H1 (cell line): Measurements from ENCODE around the gene CPA2. TPM values are rescaled to one million over a fixed set of nuclear protein-coding genes. Genes with fewer than 3 reads are reported as not detected.

Experiments used
- CTCF ChIA-PET: fragments of 300-600 bp; sonication (Branson Sonifier 250); formaldehyde crosslinking; loops from one replicate; lab custom pipeline; 2021; ENCODE audit not compliant: partially characterized antibody; lab: Charles Lee
- POLR2A ChIA-PET: fragments of 300-600 bp; sonication (Branson Sonifier 250); formaldehyde crosslinking; loops from one replicate; lab custom pipeline; 2021; ENCODE audit warnings: inconsistent platforms; ENCODE audit not compliant: partially characterized antibody; lab: Charles Lee
- DNase-seq, 2 experiments: peaks; one replicate each; pipeline versions ENCODE4 v3.0.0 to v3.0.0-alpha.2; 2010 to 2022; ENCODE audit warnings: low spot score in 2 of 2, low read depth in 1 of 2, mixed read lengths in 1 of 2
- FAIRE-seq: peaks from 2 replicates; lab custom pipeline; 2011; peaks lifted over from hg19 to GRCh38; lab: Jason Lieb, UNC
- H2AFZ ChIP-seq: 2 replicates; pipeline ENCODE4 v1.8.1; 2012; ENCODE audit warnings: low read length, inconsistent platforms
- H2AK5ac ChIP-seq: 2 replicates; pipeline ENCODE4 v1.6.1; 2013; ENCODE audit warnings: low read depth, low read length
- H2BK120ac ChIP-seq: replicated peaks from 2 replicates; pipeline ENCODE3; 2013; ENCODE audit warnings: low read depth, low read length, inconsistent platforms
- H2BK12ac ChIP-seq: 2 replicates; pipeline ENCODE4 v1.6.1; 2013; ENCODE audit warnings: low read depth, low read length
- H2BK15ac ChIP-seq: 2 replicates; pipeline ENCODE4 v1.6.1; 2013; ENCODE audit warnings: low read length
- H2BK20ac ChIP-seq: 2 replicates; pipeline ENCODE4 v1.6.1; 2013; ENCODE audit warnings: low read length
- H2BK5ac ChIP-seq: 2 replicates; pipeline ENCODE4 v1.6.1; 2013; ENCODE audit warnings: low read depth, low read length
- H3K14ac ChIP-seq: 2 replicates; pipeline ENCODE4 v1.6.1; 2013; ENCODE audit warnings: inconsistent platforms; ENCODE audit not compliant: insufficient read length
- H3K18ac ChIP-seq: 2 replicates; pipeline ENCODE4 v1.6.1; 2013; ENCODE audit warnings: low read length; ENCODE audit errors: extremely low read depth
- H3K23ac ChIP-seq: 2 replicates; pipeline ENCODE4 v1.6.1; 2013; ENCODE audit warnings: inconsistent platforms; ENCODE audit not compliant: insufficient read length
- H3K23me2 ChIP-seq: 2 replicates; pipeline ENCODE4 v1.6.1; 2013; ENCODE audit warnings: low read depth, low read length
- H3K27ac ChIP-seq: 2 replicates; pipeline ENCODE4 v1.6.1; 2011; ENCODE audit warnings: low read depth, low read length, inconsistent platforms
- H3K27me3 ChIP-seq, 4 experiments: replicated peaks in 1 of 4; 1 replicate in 1 of 4; 2 replicates in 3 of 4; pipeline versions ENCODE4 v1.6.1 to v1.8.1; 2011 to 2013; ENCODE audit warnings: low read length in 3 of 4, mild to moderate bottlenecking in 3 of 4, inconsistent platforms in 2 of 4, mixed read lengths in 2 of 4, moderate library complexity in 1 of 4; ENCODE audit not compliant: control insufficient read depth in 3 of 4, insufficient read depth in 3 of 4; ENCODE audit errors: extremely low read depth in 1 of 4
- H3K36me3 ChIP-seq, 4 experiments: 2 replicates each; pipeline versions ENCODE4 v1.6.1 to v1.8.1; 2011 to 2013; ENCODE audit warnings: mild to moderate bottlenecking in 4 of 4, low read length in 3 of 4, moderate library complexity in 2 of 4, control low read depth in 1 of 4, inconsistent platforms in 1 of 4; ENCODE audit not compliant: insufficient read depth in 4 of 4, control insufficient read depth in 2 of 4
- H3K4ac ChIP-seq: replicated peaks from 2 replicates; pipeline ENCODE3; 2013; ENCODE audit warnings: low read length, low read depth, mixed read lengths, inconsistent platforms; ENCODE audit not compliant: insufficient read length
- H3K4me1 ChIP-seq, 4 experiments: replicated peaks in 1 of 4; 1 replicate in 1 of 4; 2 replicates in 3 of 4; pipeline versions ENCODE4 v1.6.1 to v1.8.1; 2011 to 2013; ENCODE audit warnings: low read length in 3 of 4, inconsistent platforms in 2 of 4, mixed read lengths in 1 of 4; ENCODE audit not compliant: insufficient read depth in 4 of 4, control insufficient read depth in 3 of 4
- H3K4me2 ChIP-seq, 2 experiments: 2 replicates each; pipeline versions ENCODE4 v1.6.1 to v1.8.1; 2011 to 2013; ENCODE audit warnings: low read depth in 2 of 2, low read length in 2 of 2, control low read depth in 1 of 2, inconsistent platforms in 1 of 2, mild to moderate bottlenecking in 1 of 2; ENCODE audit not compliant: insufficient read depth in 1 of 2
- H3K4me3 ChIP-seq, 4 experiments: fragments of 200-600, 300-600 bp in 1 of 4; sonication (generic), shearing (Covaris generic), sonication (Bioruptor Twin) in 1 of 4; 2 replicates each; pipeline versions ENCODE4 v1.5.1 to v1.8.1; 2011 to 2016; ENCODE audit warnings: low read length in 4 of 4, low read depth in 3 of 4, control low read depth in 2 of 4, inconsistent platforms in 2 of 4, mild to moderate bottlenecking in 2 of 4, mixed read lengths in 1 of 4, moderate library complexity in 1 of 4; ENCODE audit not compliant: insufficient read depth in 2 of 4; ENCODE audit errors: extremely low read depth in 1 of 4
- H3K56ac ChIP-seq: replicated peaks from 2 replicates; pipeline ENCODE3; 2013; ENCODE audit warnings: low read depth, mild to moderate bottlenecking, mixed read lengths, low read length, inconsistent platforms; ENCODE audit not compliant: insufficient read length
- H3K79me1 ChIP-seq: 2 replicates; pipeline ENCODE4 v1.6.1; 2013; ENCODE audit warnings: low read depth, low read length, control low read depth
- H3K79me2 ChIP-seq, 2 experiments: 2 replicates each; pipeline versions ENCODE4 v1.6.1 to v1.8.1; 2012 to 2013; ENCODE audit warnings: low read length in 2 of 2, mild to moderate bottlenecking in 2 of 2, inconsistent platforms in 1 of 2; ENCODE audit not compliant: insufficient read depth in 2 of 2, control insufficient read depth in 1 of 2
- H3K9ac ChIP-seq, 4 experiments: replicated peaks in 1 of 4; 1 replicate in 1 of 4; 2 replicates in 3 of 4; pipeline versions ENCODE4 v1.6.1 to v1.8.1; 2011 to 2013; ENCODE audit warnings: low read depth in 3 of 4, low read length in 3 of 4, control low read depth in 2 of 4, mild to moderate bottlenecking in 2 of 4, moderate library complexity in 2 of 4, inconsistent platforms in 1 of 4; ENCODE audit errors: extremely low read depth in 1 of 4
- H3K9me3 ChIP-seq, 2 experiments: 2 replicates each; pipeline versions ENCODE4 v1.6.1 to v1.8.1; 2012 to 2013; ENCODE audit warnings: mild to moderate bottlenecking in 2 of 2, moderate library complexity in 2 of 2, control low read depth in 1 of 2, inconsistent platforms in 1 of 2, low read depth in 1 of 2, low read length in 1 of 2, mixed read lengths in 1 of 2; ENCODE audit not compliant: insufficient read depth in 2 of 2
- H4K20me1 ChIP-seq, 2 experiments: replicated peaks in 1 of 2; 2 replicates each; pipeline versions ENCODE3 to v1.8.1; 2011 to 2013; ENCODE audit warnings: inconsistent platforms in 2 of 2, low read length in 2 of 2, mild to moderate bottlenecking in 1 of 2; ENCODE audit not compliant: insufficient read depth in 2 of 2, control insufficient read depth in 1 of 2
- H4K5ac ChIP-seq: 2 replicates; pipeline ENCODE4 v1.6.1; 2013; ENCODE audit warnings: low read length, low read depth, mixed read lengths, inconsistent platforms; ENCODE audit not compliant: insufficient read length
- H4K8ac ChIP-seq: 2 replicates; pipeline ENCODE4 v1.8.0; 2013; ENCODE audit warnings: mild to moderate bottlenecking, moderate library complexity, low read length, inconsistent platforms; ENCODE audit not compliant: insufficient read depth; ENCODE audit errors: extremely low read depth
- H4K91ac ChIP-seq: replicated peaks from 2 replicates; pipeline ENCODE3; 2013; ENCODE audit warnings: low read length, mixed read lengths, inconsistent platforms; ENCODE audit not compliant: insufficient read length
- BACH1 ChIP-seq: IDR thresholded peaks from 2 replicates; pipeline ENCODE4 v1.6.1; 2012; ENCODE audit warnings: low read length, improper control_type of control experiment
- CBX8 ChIP-seq: fragments of 300-800, 300-1000 bp; sonication (generic); IDR thresholded peaks from 2 replicates; pipeline ENCODE4 v1.7.1; 2016; ENCODE audit warnings: low read depth, low read length, borderline replicate concordance
- GABPA ChIP-seq: IDR thresholded peaks from 2 replicates; pipeline ENCODE4 v1.6.1; 2011; ENCODE audit warnings: mild to moderate bottlenecking, low read length, moderate library complexity, borderline replicate concordance; ENCODE audit not compliant: insufficient read depth
- KDM1A ChIP-seq: fragments of 200-600, 300-600 bp; sonication (generic); IDR thresholded peaks from 2 replicates; pipeline ENCODE4 v1.7.1; 2016; ENCODE audit warnings: mild to moderate bottlenecking, low read length, borderline replicate concordance
- NRF1 ChIP-seq: IDR thresholded peaks from 2 replicates; pipeline ENCODE4 v1.6.1; 2011; ENCODE audit warnings: mild to moderate bottlenecking, low read depth, low read length, improper control_type of control experiment
- PHF8 ChIP-seq: fragments of 200-600 bp; sonication (generic); conservative IDR thresholded peaks from 2 replicates; pipeline ENCODE4 v1.7.1; 2012; ENCODE audit warnings: low read depth, mild to moderate bottlenecking, inconsistent platforms, low read length, moderate library complexity
- SIX5 ChIP-seq: IDR thresholded peaks from 2 replicates; pipeline ENCODE4 v1.6.1; 2011; ENCODE audit warnings: mild to moderate bottlenecking, low read depth, low read length
- TBP ChIP-seq: IDR thresholded peaks from 2 replicates; pipeline ENCODE4 v1.6.1; 2011; ENCODE audit warnings: low read depth, low read length, improper control_type of control experiment
- TEAD4 ChIP-seq: IDR thresholded peaks from 2 replicates; pipeline ENCODE4 v1.6.1; 2012; ENCODE audit warnings: low read depth, low read length, inconsistent platforms, mixed read lengths
- WGBS, 2 experiments: shearing (Covaris generic) in 1 of 2; methylation state at CpG; one replicate each; pipeline versions ENCODE4 v1.1.6 to v1.1.7; 2013 to 2015; ENCODE audit warnings: low lambda C conversion rate in 2 of 2, mixed read lengths in 2 of 2, inconsistent platforms in 1 of 2, low coverage in 1 of 2, missing lambda C conversion rate in 1 of 2; ENCODE audit not compliant: insufficient replicate concordance in 2 of 2, insufficient coverage in 1 of 2, insufficient read length in 1 of 2; ENCODE audit errors: extremely low coverage in 1 of 2, missing lambda C conversion rate in 1 of 2; 5-methylcytosine and 5-hydroxymethylcytosine counted together
- polyA plus RNA-seq, 7 experiments: library from polyadenylated mRNA; depleted of rRNA in 3 of 7; stranded (reverse) in 5 of 7; unstranded in 2 of 7; fragments of >200 nt in 5 of 7; fragments of 200-250 nt in 2 of 7; gene quantifications; 1 replicate in 5 of 7; 2 replicates in 1 of 7; 4 replicates in 1 of 7; pipeline versions ENCODE4 v1.2.1 to v1.2.3, GENCODE V29; 2011 to 2013; ENCODE audit warnings: missing spikeins in 2 of 7, mixed read lengths in 2 of 7
- total RNA-seq: library from RNA; stranded (reverse); fragmentation: NEBNext Ultra II Directional; extraction: Animal tissue kit (Norgen Biotek cat#: 25700); gene quantifications from 2 replicates; pipeline ENCODE4 v1.2.1, GENCODE V29; 2021
- TF ChIP-seq, protein P1 (sequence below): IDR thresholded peaks from 2 replicates; pipeline ENCODE4 v1.6.1; 2012; ENCODE audit warnings: low read length, inconsistent platforms
- TF ChIP-seq, protein P2 (sequence below): IDR thresholded peaks from 2 replicates; pipeline ENCODE4 v1.6.1; 2012; ENCODE audit warnings: inconsistent platforms

CPA2 gene
- total and polyA plus RNA-seq, 2 of the 8 experiments (the other 6 are each of a cell fraction or from before 2014, with no cell fraction given), result 0.21 TPM; not detected in 1

DNA sequence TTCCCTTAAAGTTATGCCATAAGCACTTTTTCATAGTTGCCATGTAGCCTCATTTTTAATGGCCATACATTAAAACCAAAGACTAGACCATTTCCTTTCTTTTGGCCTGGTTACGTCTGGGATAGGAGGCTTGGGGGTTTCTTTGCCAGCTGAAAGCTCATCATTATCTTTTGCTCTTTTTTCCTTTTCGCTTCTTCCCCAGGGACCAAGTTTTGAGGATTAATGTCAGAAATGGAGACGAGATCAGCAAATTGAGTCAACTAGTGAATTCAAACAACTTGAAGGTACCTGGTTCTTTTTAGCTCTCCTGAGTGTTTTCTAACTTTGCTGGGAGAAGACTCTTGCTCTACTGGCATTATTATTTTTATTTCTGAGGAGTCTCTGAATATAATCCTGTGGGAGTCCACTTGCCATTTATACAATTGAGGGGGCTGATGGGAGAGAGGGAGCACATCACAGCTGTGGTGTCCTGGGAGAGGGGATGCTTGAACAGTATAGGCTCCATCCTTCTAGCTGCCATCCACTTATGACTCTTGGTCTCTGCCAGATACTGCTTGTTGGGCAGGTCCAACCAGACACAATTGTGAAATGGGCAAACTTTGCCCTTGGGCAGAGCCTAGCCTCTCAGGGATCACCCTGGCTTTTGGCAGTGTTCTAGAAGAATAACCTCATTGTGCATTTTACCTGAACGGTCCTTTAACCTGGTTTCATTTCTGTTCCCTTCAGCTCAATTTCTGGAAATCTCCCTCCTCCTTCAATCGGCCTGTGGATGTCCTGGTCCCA lies 32.1 kb downstream of the CPA2 start:
- H2BK5ac ChIP-seq, result no peak overlapping the region
- H3K36me3 ChIP-seq, result no peaks in the 10 kb centered on the region
- no peak overlapping the region for H4K91ac ChIP-seq
- no peak overlapping the region for H2BK15ac ChIP-seq
- H2AFZ ChIP-seq, result no peak overlapping the region
- no peaks in the 10 kb centered on the region for H4K20me1 ChIP-seq
- no peak overlapping the region for H4K8ac ChIP-seq
- TF ChIP-seq, protein P1, sequence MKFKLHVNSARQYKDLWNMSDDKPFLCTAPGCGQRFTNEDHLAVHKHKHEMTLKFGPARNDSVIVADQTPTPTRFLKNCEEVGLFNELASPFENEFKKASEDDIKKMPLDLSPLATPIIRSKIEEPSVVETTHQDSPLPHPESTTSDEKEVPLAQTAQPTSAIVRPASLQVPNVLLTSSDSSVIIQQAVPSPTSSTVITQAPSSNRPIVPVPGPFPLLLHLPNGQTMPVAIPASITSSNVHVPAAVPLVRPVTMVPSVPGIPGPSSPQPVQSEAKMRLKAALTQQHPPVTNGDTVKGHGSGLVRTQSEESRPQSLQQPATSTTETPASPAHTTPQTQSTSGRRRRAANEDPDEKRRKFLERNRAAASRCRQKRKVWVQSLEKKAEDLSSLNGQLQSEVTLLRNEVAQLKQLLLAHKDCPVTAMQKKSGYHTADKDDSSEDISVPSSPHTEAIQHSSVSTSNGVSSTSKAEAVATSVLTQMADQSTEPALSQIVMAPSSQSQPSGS, result no peak
- TF ChIP-seq GABPA (no peak), NRF1 (no peak), TEAD4 (no peak), KDM1A (no peak), CBX8 (no peak), TBP (no peak), PHF8 (no peak), SIX5 (no peak), BACH1 (no peak)
- TF ChIP-seq, protein P2, sequence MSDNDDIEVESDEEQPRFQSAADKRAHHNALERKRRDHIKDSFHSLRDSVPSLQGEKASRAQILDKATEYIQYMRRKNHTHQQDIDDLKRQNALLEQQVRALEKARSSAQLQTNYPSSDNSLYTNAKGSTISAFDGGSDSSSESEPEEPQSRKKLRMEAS, result no peak
- H3K56ac ChIP-seq, result no peak overlapping the region
- H2BK12ac ChIP-seq, result no peak overlapping the region
- H2BK20ac ChIP-seq, result no peak overlapping the region
- no peak overlapping the region for H3K14ac ChIP-seq
- no peaks in the 10 kb centered on the region for H3K9me3 ChIP-seq
- H3K79me1 ChIP-seq, result no peaks in the 10 kb centered on the region
- ChIA-PET CTCF (interaction anchor here (1.5 kb wide), 4 partner anchors 16 to 39 kb away, joined by 3 to 5 read pairs (median 4); no protein-coding TSS in a partner anchor), POLR2A (no interaction called here)
- H3K4ac ChIP-seq, result no peak overlapping the region
- FAIRE-seq (no peak), DNase-seq (no peak)
- H3K79me2 ChIP-seq, result no peaks in the 10 kb centered on the region
- no peak overlapping the region for H2AK5ac ChIP-seq
- H3K9ac ChIP-seq, result no peak overlapping the region
- H3K4me2 ChIP-seq, result no peak overlapping the region
- no peaks in the 10 kb centered on the region for H3K27me3 ChIP-seq
- H3K18ac ChIP-seq, result no peak overlapping the region
- no peak overlapping the region for H3K23ac ChIP-seq
- no peak overlapping the region for H3K27ac ChIP-seq
- no peak overlapping the region for H2BK120ac ChIP-seq
- H3K4me1 ChIP-seq, result no peaks in the 10 kb centered on the region
- no peak overlapping the region for H3K4me3 ChIP-seq
- 82% methylated on average over 5 of the region's 5 CpGs; no CpG with 5 or more reads in 1 of the 2 experiments for WGBS, 2 experiments
- no peak overlapping the region for H4K5ac ChIP-seq
- H3K23me2 ChIP-seq, result no peaks in the 10 kb centered on the region
